ENCODE results near the gene DNM3.
"Not testable (repeated sequence)": the region's sequence is repeated elsewhere in the genome, so short reads cannot be mapped to it uniquely, and the experiment has no call there.

GRCh38 chr1:172371646-172372045 lies 530.3 kb downstream of the DNM3 start:
- not testable (repeated sequence) for TF ChIP-seq CTCF, POLR2A (IDR thresholded peaks at IDR 0.05)

Measured in adrenal gland (tissue), 5 donors.